ENCODE results near the gene ATP5F1E. TPM values are rescaled to one million over a fixed set of nuclear protein-coding genes. Genes with fewer than 3 reads are reported as not detected.

ATP5F1E gene
- total RNA-seq, 4 donors from 2014 or later = 7.2 to 33.0 (median 25.8) TPM

DNA sequence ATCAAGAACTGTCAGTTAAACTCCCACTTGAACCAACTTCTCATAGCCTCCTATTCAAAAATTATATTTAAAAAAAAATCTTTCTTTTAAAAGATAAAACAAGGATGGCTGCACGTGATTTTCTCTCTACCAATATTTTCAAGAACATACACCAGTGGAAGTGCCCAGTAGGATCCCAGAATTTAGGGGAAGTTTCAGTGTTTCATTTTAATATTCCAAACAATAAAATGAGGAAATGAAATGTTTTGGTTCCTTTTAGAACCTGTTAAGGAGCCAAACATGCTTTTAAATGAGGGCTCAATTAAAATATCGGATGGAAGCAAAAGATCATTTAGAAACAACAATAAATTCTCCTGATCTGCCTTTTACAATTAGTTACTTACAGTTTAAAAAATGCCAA, 36.9 kb upstream of the ATP5F1E start:
- in situ Hi-C loops (cut with MboI; ENCODE audit: low pct_ligation_motif_present in 1 of 4, low pct_unique_long_range_greater_than_20kb in 1 of 4, low sequenced_read_pairs in 3 of 4) = no loop called here
- Histone ChIP-seq H3K36me3 (no peaks in the 10 kb centered on the region), H3K27me3 (peaks cover 14% of the 10 kb centered on the region), H3K27ac (no peak overlapping the region), H3K4me3 (no peak overlapping the region), H3K9me3 (no peaks in the 10 kb centered on the region), H3K4me1 (peaks cover 0 to 2% (median 0%) of the 10 kb centered on the region in 4 donors)
- TF ChIP-seq POLR2A (IDR thresholded peaks at IDR 0.05) = no peak
- TF ChIP-seq, protein P1, sequence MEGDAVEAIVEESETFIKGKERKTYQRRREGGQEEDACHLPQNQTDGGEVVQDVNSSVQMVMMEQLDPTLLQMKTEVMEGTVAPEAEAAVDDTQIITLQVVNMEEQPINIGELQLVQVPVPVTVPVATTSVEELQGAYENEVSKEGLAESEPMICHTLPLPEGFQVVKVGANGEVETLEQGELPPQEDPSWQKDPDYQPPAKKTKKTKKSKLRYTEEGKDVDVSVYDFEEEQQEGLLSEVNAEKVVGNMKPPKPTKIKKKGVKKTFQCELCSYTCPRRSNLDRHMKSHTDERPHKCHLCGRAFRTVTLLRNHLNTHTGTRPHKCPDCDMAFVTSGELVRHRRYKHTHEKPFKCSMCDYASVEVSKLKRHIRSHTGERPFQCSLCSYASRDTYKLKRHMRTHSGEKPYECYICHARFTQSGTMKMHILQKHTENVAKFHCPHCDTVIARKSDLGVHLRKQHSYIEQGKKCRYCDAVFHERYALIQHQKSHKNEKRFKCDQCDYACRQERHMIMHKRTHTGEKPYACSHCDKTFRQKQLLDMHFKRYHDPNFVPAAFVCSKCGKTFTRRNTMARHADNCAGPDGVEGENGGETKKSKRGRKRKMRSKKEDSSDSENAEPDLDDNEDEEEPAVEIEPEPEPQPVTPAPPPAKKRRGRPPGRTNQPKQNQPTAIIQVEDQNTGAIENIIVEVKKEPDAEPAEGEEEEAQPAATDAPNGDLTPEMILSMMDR (IDR thresholded peaks at IDR 0.05) = no peak
- TF ChIP-seq EP300 (IDR thresholded peaks at IDR 0.05; ENCODE audit: low read depth) = no peak
- no peak for TF ChIP-seq POLR2AphosphoS5 (IDR thresholded peaks at IDR 0.05)
- intact Hi-C loops (cut with DNase I; ENCODE audit: low total_unique reads) = no loop called here
- DNase-seq = no peak
- WGBS, 2 donors (ENCODE audit: low coverage in 1 of 2) = 48 to 54% methylated on average over 2 of the region's 2 CpGs

DNA sequence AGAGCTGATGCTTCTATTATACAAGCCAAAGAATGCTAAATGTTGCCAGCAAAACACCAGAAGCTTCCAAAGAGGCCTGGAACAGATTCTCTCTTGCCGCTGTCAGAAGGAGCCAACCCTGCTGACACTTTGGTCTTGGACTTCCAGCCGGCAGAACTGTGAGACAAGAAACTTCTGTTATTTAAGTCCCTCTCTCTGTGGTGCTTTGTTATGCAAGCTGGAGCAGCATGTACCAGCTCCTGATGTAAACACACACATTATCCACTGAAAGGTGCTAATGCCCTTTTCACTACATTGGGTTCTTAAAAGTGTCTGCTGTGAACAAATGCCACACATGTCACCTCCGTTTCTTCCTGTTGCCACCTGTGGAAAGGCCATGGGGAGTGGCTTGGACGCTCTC, 36.4 kb upstream of the ATP5F1E start:
- intact Hi-C loops (cut with DNase I; ENCODE audit: low total_unique reads) (no loop called here), in situ Hi-C loops (cut with MboI; ENCODE audit: low pct_ligation_motif_present in 1 of 4, low pct_unique_long_range_greater_than_20kb in 1 of 4, low sequenced_read_pairs in 3 of 4) (no loop called here)
- no peak overlapping the region for H3K27ac ChIP-seq
- peaks cover 10% of the 10 kb centered on the region for H3K27me3 ChIP-seq
- TF ChIP-seq POLR2A (IDR thresholded peaks at IDR 0.05) = no peak
- no peak for TF ChIP-seq POLR2AphosphoS5 (IDR thresholded peaks at IDR 0.05)
- TF ChIP-seq, protein P1 (IDR thresholded peaks at IDR 0.05) = no peak
- no peak for TF ChIP-seq EP300 (IDR thresholded peaks at IDR 0.05; ENCODE audit: low read depth)
- H3K36me3 ChIP-seq = no peaks in the 10 kb centered on the region
- 81% methylated on average over 4 of the region's 4 CpGs; no CpG with 5 or more reads in 1 of the 2 donors for WGBS, 2 donors (ENCODE audit: low coverage in 1 of 2)
- H3K9me3 ChIP-seq = no peaks in the 10 kb centered on the region
- DNase-seq = no peak
- H3K4me3 ChIP-seq = no peak overlapping the region
- peaks cover 0 to 4% (median under 1%) of the 10 kb centered on the region in 4 donors for H3K4me1 ChIP-seq

DNA sequence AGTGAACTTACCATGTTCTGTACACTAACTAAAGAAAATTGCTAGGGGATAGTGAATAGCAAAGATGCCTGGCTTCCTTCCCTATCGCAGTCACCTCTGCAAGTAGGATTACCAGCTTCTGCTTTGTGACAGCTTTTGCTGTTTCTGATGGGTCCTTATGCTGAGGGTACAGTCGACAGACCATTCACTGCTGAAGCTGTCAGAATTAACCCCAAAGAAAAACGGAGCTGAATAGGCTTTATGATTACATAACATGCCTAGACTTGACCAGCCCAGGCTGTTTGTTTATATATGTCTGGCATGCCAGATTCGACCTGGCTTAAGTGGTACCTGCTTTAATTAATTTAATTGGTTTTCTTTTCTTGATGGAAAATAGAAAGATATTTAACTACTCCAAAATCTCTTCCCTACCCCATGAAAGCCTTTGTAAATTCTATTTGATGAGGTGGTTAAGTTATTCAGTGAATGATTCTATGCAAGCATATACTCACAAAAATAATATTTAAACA, 32.1 kb upstream of the ATP5F1E start:
- Histone ChIP-seq H3K36me3 (no peaks in the 10 kb centered on the region), H3K27ac (peak overlapping the region in 2 of 4 donors; percentile 6 to 31), H3K4me1 (peaks cover 0 to 4% (median 1%) of the 10 kb centered on the region in 4 donors), H3K4me3 (no peak overlapping the region), H3K27me3 (peaks cover 4% of the 10 kb centered on the region), H3K9me3 (no peaks in the 10 kb centered on the region)
- WGBS, 2 donors (ENCODE audit: low coverage in 1 of 2) = 33 to 42% methylated on average over 4 of the region's 4 CpGs
- in situ Hi-C loops (cut with MboI; ENCODE audit: low pct_ligation_motif_present in 1 of 4, low pct_unique_long_range_greater_than_20kb in 1 of 4, low sequenced_read_pairs in 3 of 4) (no loop called here), intact Hi-C loops (cut with DNase I; ENCODE audit: low total_unique reads) (no loop called here)
- no peak for TF ChIP-seq EP300 (IDR thresholded peaks at IDR 0.05; ENCODE audit: low read depth)
- TF ChIP-seq, protein P1 (IDR thresholded peaks at IDR 0.05) = no peak
- no peak for TF ChIP-seq POLR2A (IDR thresholded peaks at IDR 0.05)
- no peak for TF ChIP-seq POLR2AphosphoS5 (IDR thresholded peaks at IDR 0.05)
- DNase-seq = no peak

DNA sequence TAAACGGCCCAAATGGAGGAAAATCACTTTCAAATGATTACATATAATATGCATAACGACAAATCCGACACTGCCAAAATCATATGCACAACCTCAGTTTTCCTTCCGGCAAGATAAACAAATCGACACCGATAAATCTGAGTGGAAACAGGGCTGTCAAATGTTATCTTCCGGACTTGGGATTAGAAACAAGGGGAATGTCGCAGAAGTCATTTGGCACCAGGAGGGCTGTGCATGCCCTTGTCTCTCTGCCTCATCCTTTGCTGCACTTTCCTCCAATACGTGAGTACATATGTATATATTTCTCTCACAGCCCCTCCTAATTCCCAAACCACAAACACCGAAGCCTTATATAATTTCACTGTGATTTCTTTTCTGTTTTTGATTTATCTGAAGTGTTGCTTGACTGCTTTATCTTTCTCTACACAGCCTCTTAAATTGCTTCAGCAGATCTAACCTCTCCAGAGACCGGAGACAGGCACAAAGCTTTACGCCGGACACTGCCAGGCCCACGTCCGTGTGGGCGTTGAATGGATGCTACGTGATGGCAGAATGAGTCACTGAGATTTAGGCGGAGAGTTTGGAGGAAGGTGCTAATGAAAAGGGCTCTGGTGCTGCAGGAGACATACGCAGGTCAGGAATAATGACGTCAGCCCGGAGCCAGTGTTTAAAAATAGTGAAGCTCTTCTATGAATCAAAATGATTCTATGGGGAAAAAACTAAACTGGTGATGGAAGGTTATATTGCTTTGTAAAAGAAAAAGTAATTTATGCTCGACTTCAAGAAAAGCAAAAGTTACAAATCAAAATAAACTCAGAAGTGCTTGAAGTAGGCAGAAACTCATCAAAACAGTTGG, 31.5 kb upstream of the ATP5F1E start:
- Histone ChIP-seq H3K27me3 (peaks cover 4% of the 10 kb centered on the region), H3K4me3 (no peak overlapping the region), H3K4me1 (peaks cover 0 to 4% (median 1%) of the 10 kb centered on the region in 4 donors), H3K9me3 (no peaks in the 10 kb centered on the region), H3K27ac (peak overlapping the region in 3 of 4 donors; percentile 6 to 66 (median 16)), H3K36me3 (no peaks in the 10 kb centered on the region)
- in situ Hi-C loops (cut with MboI; ENCODE audit: low pct_ligation_motif_present in 1 of 4, low pct_unique_long_range_greater_than_20kb in 1 of 4, low sequenced_read_pairs in 3 of 4) (no loop called here), intact Hi-C loops (cut with DNase I; ENCODE audit: low total_unique reads) (no loop called here)
- DNase-seq = no peak
- TF ChIP-seq POLR2AphosphoS5 (IDR thresholded peaks at IDR 0.05) (peak; percentile 11 to 30 (median 18)), EP300 (IDR thresholded peaks at IDR 0.05; ENCODE audit: low read depth) (no peak)
- 57 to 68% methylated on average over 14 to 22 of the region's 22 CpGs for WGBS, 2 donors (ENCODE audit: low coverage in 1 of 2)

Measured in transverse colon (tissue), 4 donors.